Left cardiac atrium (tissue), 4 donors: Measurements from ENCODE around the gene TUB. TPM values are rescaled to one million over a fixed set of nuclear protein-coding genes. Genes with fewer than 3 reads are reported as not detected.
A peak's percentile ranks its signal among the peaks of the same experiment; 100 is the strongest.

Experiments used
- ATAC-seq, 2 donors: fragments of 200-7000 bp; cut with Tn5 transposase; one replicate each; pipeline ENCODE4 v1.9.1; 2020; ENCODE audit warnings: mild to moderate bottlenecking in 2 of 2, moderate library complexity in 2 of 2
- DNase-seq: peaks from one replicate; pipeline ENCODE4 v3.0.0-alpha.2; 2020
- intact Hi-C, 2 donors: fragments of 100-400 bp; cut with DNase I; formaldehyde crosslinking; loops; one replicate each; pipeline versions ENCODE4 v1.14.1 to v1.15.1; 2022 to 2023
- long read RNA-seq: library from polyadenylated mRNA; unstranded; transcript quantifications from one replicate; pipeline ENCODE4 v2.0.0, GENCODE V29; 2021
- total RNA-seq, 2 donors: library from RNA; stranded (reverse); fragmentation: NEBNext Ultra II Directional; extraction: Animal tissue kit (Norgen Biotek cat#: 25700); gene quantifications; one replicate each; pipeline ENCODE4 v1.2.1, GENCODE V29; 2021
- donor health status: DM: no; HTN: yes; CAD: no.
- donor health status: DM: no; HTN: yes; CAD: no; lungs with severe emphysema.
- donor health status: DM: yes; HTN: yes; CAD: no.
- donor health status: Dilated cardiomyopathy.

The TUB gene, protein sequence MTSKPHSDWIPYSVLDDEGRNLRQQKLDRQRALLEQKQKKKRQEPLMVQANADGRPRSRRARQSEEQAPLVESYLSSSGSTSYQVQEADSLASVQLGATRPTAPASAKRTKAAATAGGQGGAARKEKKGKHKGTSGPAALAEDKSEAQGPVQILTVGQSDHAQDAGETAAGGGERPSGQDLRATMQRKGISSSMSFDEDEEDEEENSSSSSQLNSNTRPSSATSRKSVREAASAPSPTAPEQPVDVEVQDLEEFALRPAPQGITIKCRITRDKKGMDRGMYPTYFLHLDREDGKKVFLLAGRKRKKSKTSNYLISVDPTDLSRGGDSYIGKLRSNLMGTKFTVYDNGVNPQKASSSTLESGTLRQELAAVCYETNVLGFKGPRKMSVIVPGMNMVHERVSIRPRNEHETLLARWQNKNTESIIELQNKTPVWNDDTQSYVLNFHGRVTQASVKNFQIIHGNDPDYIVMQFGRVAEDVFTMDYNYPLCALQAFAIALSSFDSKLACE
- 10 to 100 TPM; 11.6 to 13.1 TPM for total RNA-seq
- long read RNA-seq, partial matches to known transcripts = 1 of 9 reads
- long read RNA-seq, other reads (novel, unspliced or antisense) = 8 of 9 reads

DNA sequence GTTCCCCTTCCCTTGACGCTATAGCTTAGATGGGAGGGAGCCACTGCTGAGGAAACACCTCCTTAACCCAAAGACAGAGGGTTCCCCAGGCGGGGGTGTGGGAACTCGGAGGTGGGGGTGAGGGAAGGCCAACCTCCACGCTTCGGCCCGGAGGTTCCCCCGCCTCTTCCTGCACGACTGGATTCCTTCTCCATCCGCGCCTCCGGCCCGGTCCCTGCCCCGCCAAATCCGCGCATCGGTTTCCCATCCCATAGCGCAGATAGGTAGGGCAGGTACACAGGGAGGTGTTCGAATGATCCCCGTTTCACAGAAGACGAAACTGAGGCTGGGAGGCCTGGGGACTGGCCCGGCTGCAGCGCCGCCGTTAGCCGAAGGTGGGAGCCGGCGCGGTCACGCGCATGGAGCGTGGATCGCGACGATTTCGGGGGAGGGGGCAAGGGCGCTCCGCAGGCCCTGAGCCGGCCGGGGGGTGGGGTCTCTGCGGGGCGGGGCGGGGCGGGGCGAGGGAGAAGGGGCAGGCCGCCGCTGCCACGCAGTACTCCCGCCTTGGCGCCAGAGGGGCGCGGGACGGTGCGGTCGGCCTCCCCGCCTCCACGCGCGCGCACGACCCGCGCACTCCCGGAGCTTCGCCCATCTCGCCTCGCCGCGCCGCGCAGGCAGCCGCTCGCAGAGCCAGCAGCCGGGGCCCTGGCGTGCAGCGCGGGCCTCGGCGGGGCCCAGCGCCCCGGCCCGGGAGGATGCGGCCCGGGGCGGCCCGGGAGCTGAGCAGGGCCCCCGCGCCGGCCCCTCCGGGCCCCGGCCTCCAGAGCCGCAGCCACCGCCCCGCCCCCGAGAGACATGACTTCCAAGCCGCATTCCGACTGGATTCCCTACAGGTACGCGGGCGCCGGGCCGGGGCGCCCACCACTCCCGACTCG, at the start of gene TUB:
Gene TUB (plus strand): TSS at position 538 of the 917 bp plus-strand sequence. CDS start 300 bp downstream, at position 838.
- peak; percentile 66 to 72 for ATAC-seq
- DNase-seq = peak; percentile 41
- intact Hi-C loops = no loop called here

DNA sequence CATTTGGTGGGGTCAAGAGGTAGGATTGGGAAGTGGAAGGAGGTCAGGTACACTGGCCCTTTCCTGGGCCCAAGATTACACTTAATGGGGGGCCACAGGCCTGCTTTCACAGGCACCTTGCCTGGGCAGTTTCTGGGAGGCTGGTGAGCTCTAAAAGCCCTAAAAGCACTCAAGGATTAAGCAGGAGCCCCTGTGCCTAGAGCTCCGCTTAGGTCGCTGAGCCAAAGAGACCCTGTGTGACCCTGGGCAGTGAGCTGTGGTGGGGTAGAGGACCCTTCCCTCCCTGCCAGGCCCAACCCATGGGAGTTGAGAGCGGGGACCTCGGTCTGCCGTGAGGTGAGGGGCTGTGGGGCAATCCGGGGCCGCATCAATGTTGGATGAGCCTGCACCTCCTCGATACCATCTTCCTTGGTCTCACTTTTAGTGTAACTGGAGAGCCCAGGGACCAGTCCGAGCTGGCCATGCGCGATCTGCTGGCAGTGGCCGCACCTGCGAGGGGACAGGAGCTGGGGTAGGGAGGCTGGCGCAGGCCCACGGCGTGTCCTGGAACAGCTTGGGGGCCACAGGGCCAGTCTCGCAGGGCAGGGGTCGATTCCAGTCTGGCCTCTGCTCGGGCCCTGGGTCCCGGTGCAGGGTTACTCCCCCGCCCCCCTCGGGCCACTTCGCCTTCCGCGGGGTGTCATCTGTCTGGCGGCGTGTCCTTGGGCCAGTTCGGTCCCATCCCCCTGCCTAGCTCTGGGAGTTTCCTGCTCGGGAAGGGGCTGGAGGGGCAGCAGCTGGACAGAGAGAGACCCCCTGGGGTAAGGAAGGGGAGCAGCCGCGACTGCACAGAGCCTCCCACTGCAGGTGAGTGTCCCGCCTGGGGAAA, 49.5 kb upstream of the TUB start:
- ATAC-seq = no peak
- intact Hi-C loops = loop anchor here (2.0 to 5.0 kb wide), 3 partner anchors 37 to 71 kb away; no protein-coding TSS in a partner anchor
- no peak for DNase-seq

DNA sequence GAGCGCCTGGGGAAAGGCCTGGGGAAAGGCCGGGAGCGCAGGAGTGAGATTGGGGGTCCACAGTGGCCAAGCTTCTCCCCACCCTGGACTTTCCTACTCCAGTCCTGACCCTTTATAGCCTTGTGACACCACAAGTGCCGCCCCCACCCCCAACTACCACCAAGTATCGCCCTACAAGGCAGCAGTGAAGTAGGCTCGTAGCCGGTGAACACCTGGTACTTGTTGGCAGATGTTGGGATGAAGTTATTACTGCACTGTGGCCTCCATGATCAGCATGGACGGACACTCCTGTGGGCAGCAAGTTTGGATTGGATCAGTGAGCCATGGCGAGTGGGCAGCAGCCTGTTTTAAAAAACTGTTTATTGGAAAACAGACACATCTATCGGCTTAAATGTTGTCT, 48.9 kb upstream of the TUB start:
- DNase-seq = no peak
- intact Hi-C loops = loop anchor here (2.0 to 5.0 kb wide), 3 partner anchors 37 to 70 kb away; no protein-coding TSS in a partner anchor
- ATAC-seq = no peak

DNA sequence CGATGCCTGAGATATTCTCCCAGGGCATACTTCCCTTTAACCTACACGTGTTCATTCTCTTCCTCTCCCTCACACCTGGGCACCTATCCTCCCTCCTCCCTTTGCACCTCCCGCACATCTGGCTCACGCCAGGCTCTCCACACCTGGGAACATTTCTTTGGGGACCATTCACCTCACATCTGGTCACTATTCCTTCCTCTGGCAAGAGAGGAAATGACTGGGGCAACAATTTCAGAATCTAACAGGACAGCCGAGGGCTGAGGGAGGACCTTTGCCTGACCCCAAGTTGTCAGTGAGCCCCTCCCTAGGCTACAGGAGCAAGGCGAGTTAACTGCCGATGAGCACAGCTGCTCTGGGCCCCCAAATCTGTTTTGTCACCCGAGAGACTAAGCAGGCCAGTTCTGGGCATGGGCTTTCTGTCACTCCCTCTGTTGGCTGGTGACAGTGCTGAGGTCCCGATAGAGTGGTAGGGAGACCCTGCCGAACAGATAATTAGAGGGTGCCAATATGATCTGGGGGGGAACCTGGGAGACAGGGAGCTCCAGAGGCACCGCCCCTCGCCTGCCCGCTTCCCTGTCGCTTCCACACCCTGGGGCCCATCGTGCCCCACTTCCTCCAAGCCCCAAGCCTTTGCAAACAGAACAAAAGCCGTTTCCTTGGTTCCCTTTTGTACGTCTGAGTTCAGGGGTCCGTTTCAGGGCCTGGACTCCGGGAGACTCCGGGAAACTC, 48.3 kb upstream of the TUB start:
- no peak for DNase-seq
- intact Hi-C loops = loop anchor here (2.0 to 5.0 kb wide), 3 partner anchors 36 to 70 kb away; no protein-coding TSS in a partner anchor
- peak; percentile 6 to 8 for ATAC-seq

DNA sequence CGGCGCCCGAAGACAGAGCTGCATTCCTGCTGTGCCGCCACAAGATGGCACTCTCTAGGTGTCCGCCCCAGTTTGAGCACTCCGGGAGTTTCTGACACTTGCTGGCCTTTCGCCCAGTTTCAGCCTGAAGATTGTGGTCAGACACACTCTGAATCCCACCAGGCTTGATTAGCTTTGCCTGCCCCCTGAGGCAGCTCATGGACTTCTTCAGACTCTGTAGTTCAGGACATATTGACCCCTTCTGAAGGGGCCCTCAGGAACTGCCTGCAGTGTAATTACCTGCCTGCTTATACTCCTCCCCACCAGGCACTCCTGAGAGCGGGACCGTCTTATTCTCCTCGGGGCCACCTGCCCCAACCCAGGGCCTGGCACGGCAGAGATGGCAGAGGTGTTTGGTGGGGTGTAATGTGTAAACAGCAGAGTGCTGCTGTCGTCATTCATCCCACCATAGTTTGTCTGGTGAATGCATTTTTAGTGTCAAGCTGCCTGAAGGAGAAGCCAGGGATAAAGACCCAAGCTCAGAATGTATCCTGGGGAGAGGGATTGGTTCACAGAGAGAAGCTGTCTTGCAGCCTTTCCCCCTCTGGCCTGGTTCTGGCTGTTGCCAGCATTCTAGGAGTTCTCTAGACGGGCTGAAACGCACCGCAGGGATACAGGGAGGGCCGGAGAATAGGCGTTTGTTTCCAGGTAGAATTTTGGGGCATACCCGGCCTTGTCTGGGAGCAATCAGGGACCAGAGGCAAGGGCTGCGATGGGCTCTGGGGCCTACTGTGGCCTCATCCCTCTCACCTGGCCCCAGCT, 47.5 kb upstream of the TUB start:
- DNase-seq = peak; percentile 87
- ATAC-seq = peak; percentile 77 to 80
- intact Hi-C loops = loop anchor here (2.0 to 5.0 kb wide), 3 partner anchors 35 to 69 kb away; no protein-coding TSS in a partner anchor

DNA sequence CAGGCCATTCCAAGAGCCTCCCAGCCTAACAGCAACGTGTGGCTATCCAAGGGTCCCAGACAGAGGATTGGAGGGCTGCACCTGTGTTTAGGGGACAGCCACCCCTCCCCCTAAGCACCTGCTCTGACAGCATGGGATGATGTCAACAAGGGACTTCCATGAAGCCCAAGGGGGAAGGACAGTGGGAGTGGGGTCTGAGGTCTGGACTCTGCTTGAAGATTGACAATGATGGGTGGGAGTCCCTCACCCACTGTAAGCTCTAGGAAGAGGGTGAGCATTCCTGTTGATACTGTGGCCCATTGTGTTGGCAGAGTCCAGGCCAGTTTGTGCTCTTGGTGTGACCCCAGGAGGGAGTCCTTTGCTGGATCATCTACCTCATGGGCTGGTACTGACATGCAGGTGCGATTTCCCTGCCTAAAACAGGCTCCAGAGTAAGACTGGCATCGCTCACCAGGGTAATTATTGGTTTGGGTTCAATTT, 46.9 kb upstream of the TUB start:
- intact Hi-C loops = loop anchor here in 1 of 2 donors (5.0 kb wide), 1 partner anchor 68 kb away; no protein-coding TSS in a partner anchor
- no peak for DNase-seq
- no peak for ATAC-seq

DNA sequence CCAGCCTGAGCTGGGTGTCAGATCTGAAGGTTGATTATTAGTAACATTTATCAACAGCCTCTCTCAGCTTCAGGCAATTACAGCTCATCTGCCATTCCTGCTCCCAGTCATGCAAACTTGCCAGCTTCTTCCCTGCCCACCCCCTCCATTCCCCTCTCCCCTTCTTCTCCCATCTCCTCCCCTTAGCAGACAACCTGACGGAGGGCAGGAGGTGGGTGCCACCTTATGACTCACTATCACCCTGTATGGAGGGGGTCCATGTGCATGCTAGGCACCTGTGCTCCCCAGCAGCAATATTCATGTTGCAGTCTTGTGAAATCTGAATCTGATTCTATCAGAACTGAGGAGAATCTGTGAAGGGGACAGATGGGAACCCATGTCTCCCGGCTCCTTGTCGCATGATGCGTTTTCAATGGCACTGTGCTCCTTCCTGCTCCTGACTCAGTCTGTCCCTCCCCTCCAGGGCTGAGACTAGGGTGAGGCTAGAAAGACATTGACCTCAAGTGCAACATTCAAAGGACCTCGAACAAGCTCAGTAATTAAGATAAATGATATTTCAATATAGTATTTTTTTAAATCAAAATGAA, 46.3 kb upstream of the TUB start:
- no peak for DNase-seq
- intact Hi-C loops = loop anchor here in 1 of 2 donors (5.0 kb wide), 2 partner anchors 53 to 68 kb away; no protein-coding TSS in a partner anchor
- ATAC-seq = no peak

DNA sequence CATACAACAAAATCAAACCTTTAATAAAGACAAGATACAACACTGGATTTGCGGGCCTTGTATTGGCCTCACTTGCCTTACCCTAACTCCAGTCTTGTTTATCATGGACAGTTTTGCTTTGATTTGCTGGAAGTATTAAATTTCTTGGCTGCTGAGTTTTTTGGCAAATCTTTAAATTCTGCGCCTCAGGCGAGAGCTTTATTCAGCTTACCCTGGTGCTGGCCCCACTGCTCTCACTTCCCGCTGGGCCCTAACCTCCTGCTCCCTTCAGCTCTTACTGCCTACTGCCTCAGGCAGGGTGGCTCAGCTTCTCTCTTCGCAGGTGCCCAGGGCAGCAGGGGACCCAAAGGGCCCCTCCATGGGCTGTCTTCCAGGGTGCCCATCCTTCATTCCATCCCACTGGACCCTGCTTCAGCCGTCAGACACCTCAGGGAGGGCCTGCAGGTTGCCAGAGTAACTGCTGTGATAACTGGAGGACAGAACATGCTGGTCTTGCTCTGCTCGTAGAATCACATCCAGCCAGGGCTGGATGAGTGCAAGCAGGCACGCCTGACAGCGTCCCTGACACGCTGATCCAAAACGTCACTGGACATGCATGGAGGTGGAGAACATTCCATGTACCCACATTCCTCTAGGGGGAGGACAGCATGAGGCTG, 45.7 kb upstream of the TUB start:
- peak; percentile 31 to 40 for ATAC-seq

DNA sequence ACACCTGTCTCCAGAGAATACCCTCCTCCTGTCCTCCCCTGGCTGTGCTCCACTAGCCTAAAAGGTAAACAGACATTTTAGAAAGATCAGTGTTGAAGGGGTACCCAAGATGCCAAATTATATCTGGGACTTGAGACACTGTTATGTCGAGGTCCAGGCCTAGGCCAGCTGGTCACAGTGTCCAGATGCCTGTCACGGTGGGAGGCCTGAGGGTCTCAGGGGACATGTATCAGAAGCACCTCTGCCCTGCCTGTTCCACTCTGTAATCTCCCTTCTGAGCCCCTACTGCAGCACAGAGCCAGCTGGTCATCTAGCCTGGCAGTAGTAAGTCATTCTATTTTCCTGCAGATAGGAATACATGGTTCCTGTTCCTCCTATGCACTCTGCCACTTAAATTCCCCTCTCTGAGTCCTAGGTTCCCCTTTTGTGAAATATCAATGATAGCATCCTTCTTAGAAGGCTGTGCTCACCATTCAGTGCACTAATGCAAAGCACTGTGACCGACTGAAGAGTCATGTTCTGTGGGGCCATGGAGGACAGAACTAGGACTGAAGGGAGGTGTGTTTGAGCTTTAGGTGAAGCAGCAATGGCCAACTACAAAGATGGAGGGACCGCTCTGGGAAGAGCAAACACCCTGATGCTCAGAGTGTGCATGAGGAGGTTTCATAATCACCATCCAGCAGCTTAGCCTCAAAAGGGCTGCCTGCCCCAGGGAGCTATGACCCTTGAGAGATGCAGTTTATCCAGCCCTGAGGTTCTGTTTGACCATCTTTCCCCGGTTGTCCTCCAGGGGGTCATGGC, 44.8 kb upstream of the TUB start:
- ATAC-seq = no peak
- intact Hi-C loops = loop anchor here in 1 of 2 donors (5.0 kb wide), 1 partner anchor 51 kb away; no protein-coding TSS in a partner anchor
- DNase-seq = no peak

More for the DNA sequence above, 45.7 kb upstream of the TUB start:
- DNase-seq = peak; percentile 50
- intact Hi-C loops = loop anchor here in 1 of 2 donors (5.0 kb wide), 1 partner anchor 52 kb away; no protein-coding TSS in a partner anchor

DNA sequence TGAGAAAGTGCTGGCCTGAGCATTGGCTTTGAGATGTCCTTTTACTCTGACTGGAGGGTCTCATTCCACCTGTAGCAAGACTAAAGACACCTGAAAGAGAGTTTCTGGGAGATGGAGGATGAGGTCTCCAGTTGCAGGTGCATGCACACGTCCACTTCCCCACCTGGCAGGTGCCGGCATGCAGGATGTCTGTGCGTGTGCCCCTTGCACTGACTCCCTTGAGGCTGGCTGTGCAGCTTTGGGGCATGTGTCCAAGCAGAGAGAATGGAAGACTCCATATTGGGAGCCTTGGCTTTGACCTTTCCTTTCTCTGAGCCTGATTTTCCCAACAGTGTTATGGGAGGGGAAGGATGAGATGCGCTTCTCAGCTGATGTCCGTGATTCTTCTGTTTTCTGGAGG, 44.0 kb upstream of the TUB start:
- no peak for ATAC-seq
- DNase-seq = no peak
- intact Hi-C loops = loop anchor here in 1 of 2 donors (5.0 kb wide), 1 partner anchor 50 kb away; no protein-coding TSS in a partner anchor

DNA sequence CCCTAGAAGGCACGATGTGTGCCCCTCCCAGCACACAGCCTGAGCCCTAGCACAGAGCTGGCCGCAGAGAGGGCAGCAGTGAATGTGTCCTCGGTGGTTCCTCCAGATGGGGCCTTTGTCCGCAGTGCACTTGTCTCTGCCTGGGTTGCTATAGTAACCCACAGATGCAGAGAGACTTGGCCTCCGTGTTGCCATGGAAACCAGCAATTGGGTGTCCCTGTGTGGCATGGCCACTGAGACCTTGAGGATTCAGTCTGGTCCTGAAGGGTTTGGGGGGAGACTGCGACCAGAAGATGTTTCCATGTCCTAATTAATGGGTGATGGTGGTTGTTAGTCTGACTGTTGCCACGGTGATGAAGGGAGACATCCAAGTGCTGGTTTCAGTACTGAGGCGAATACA, 42.6 kb upstream of the TUB start:
- ATAC-seq = no peak
- no peak for DNase-seq
- intact Hi-C loops = loop anchor here in 1 of 2 donors (5.0 kb wide), 1 partner anchor 49 kb away; no protein-coding TSS in a partner anchor

DNA sequence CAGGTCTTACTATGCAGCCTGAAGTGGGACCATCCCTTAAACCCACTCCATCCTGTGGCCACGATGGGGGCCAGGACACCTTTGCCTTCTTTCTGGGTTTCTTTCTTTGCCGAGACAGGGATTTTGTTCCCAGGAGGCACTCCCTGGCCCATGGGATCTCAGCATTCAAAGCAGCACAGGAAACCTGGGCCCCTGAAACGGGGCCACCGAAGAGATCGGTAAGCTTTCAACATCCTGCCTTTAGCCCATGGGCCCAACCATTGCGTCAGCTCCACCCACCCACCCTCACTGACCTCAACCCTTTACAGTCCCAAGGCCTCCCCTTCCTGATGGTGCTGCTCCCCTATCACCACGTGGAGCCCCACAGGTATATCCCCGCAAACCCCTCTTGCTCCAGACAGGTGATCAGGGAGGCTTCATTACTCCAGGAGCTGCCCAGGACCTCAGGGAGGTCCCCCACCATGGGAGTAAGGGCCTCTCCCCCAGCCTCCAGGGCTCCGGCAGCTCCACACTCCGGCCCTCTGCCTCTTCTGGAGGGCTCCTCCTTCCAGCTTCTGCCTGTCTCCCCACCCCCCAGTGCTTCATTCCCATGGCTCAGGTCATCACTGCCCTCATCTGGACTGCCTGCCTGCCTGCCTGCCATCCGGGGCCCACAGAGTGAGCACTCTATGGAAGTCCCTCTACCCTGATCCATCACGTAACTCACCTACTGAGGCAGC, 42.0 kb upstream of the TUB start:
- no peak for DNase-seq
- intact Hi-C loops = loop anchor here in 1 of 2 donors (5.0 kb wide), 1 partner anchor 48 kb away; no protein-coding TSS in a partner anchor
- ATAC-seq = no peak

DNA sequence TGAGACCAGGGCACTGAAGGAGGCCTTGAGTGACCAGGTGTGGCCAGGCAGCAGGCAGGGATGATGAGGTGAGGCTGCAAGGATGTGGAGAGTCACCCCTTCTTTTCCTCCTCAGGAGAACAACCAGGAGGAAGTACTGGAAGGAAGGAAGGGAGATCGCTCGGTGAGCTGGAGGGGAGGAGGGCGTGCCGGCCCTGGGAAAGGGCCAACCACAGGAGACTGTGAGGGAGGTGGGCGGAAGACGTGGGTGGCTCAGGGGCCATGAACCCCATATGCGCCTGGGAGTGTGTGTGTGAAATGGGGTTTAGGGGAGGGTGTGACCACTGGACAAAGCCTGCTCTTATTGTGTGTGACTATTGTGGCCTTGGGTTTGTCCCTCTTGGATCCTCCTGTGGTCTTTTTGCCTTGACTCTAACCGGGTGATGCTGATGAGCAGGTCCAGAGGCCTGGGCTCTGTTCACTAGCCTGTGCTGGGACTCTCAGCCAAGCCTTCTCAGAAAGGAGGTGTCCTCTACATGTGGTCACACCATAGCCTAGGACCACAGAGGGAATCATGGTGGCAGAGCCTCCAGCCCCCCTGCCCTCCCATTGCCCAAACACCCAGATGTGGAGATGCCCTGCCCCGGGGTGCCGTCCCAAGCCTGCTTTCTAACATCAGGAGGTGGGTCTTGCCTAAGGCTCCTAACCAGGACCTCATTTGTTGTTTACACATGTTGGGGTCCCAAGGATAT, 41.3 kb upstream of the TUB start:
- intact Hi-C loops = loop anchor here in 1 of 2 donors (5.0 kb wide), 1 partner anchor 48 kb away; no protein-coding TSS in a partner anchor
- DNase-seq = no peak
- ATAC-seq = no peak
